Measurements from ENCODE around the gene ELF2. TPM values are rescaled to one million over a fixed set of nuclear protein-coding genes. Genes with fewer than 3 reads are reported as not detected.
"Not testable (repeated sequence)": the region's sequence is repeated elsewhere in the genome, so short reads cannot be mapped to it uniquely, and the experiment has no call there.

The ELF2 gene
- total and polyA plus RNA-seq, 2 donors (not counting 3 experiments of a cell fraction or from before 2014, with no cell fraction given), result 16.4 to 35.1 TPM

GRCh38 chr4:139197214-139197613 is 20.2 kb upstream of the ELF2 start:
- CTCF ChIA-PET; H2AFZ ChIP-seq (ENCODE audit: low read depth, low read length); H3K79me2 ChIP-seq (ENCODE audit: control insufficient read depth, insufficient read depth, low read length); H3K36me3 ChIP-seq (ENCODE audit: control insufficient read depth in 2 of 2, extremely low read depth in 1 of 2, insufficient read depth in 2 of 2, low read length in 2 of 2); H3K27ac ChIP-seq (ENCODE audit: insufficient read depth, low read depth, low read length); H3K9me1 ChIP-seq (replicated peaks; ENCODE audit: control insufficient read depth, extremely low read depth, insufficient read depth, low read length); DNase-seq (ENCODE audit: low read depth, low spot score); H3K9ac ChIP-seq (replicated peaks; ENCODE audit: extremely low read depth, insufficient read depth, low read length); FAIRE-seq; POLR2A ChIA-PET; H3K9me3 ChIP-seq (replicated peaks; ENCODE audit: control insufficient read depth, insufficient read depth, low read length); dilution Hi-C loops (cut with MboI; ENCODE audit: extremely low pct_ligation_motif_present, low sequenced_read_pairs); BruUV-seq (replicated peaks); H3K27me3 ChIP-seq (ENCODE audit: control insufficient read depth in 2 of 2, insufficient read depth in 2 of 2, low read length in 2 of 2); H4K20me1 ChIP-seq (replicated peaks; ENCODE audit: control insufficient read depth, extremely low read depth, insufficient read depth, low read length); H3K4me2 ChIP-seq (ENCODE audit: insufficient read depth, low read length); H3K4me1 ChIP-seq (ENCODE audit: control insufficient read depth, extremely low read depth, insufficient read depth, low read length); intact Hi-C loops (cut with micrococcal nuclease); H3K4me3 ChIP-seq (replicated peaks in 1 of 3; ENCODE audit: insufficient read depth in 1 of 3, low read depth in 1 of 3, low read length in 3 of 3): not testable (repeated sequence)

- H3K36me3 ChIP-seq (ENCODE audit: control insufficient read depth in 2 of 2, extremely low read depth in 1 of 2, insufficient read depth in 2 of 2, low read length in 2 of 2), result peaks cover 0 to 1% of the 10 kb centered on the region in 2 experiments
- H3K27me3 ChIP-seq (ENCODE audit: control insufficient read depth in 2 of 2, insufficient read depth in 2 of 2, low read length in 2 of 2), result peaks cover 0 to 1% of the 10 kb centered on the region in 2 experiments
- TF ChIP-seq EZH2 (IDR thresholded peaks at IDR 0.05; ENCODE audit: borderline replicate concordance, low read depth, low read length, severe bottlenecking), result no peak
- TF ChIP-seq, protein P1, sequence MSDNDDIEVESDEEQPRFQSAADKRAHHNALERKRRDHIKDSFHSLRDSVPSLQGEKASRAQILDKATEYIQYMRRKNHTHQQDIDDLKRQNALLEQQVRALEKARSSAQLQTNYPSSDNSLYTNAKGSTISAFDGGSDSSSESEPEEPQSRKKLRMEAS (IDR thresholded peaks at IDR 0.05; ENCODE audit: insufficient read depth, insufficient read length), result no peak
- no peak for TF ChIP-seq JUN (IDR thresholded peaks at IDR 0.05; ENCODE audit: borderline replicate concordance, insufficient read depth, insufficient read length, low read depth)
- TF ChIP-seq MYC (IDR thresholded peaks at IDR 0.05; ENCODE audit: low read depth, low read length), result no peak
- TF ChIP-seq FOS (IDR thresholded peaks at IDR 0.05; ENCODE audit: borderline replicate concordance, insufficient read depth, low read length), result no peak
- no peak for TF ChIP-seq CTCF (IDR thresholded peaks at IDR 0.05; ENCODE audit: extremely low read depth in 1 of 2, insufficient read depth in 1 of 2, low read depth in 1 of 2, low read length in 2 of 2)
- no peak for TF ChIP-seq POLR2A (IDR thresholded peaks at IDR 0.05; ENCODE audit: low read depth, low read length)
- no peak for TF ChIP-seq GATA2 (IDR thresholded peaks at IDR 0.05; ENCODE audit: insufficient read depth, insufficient read length, low read depth, low read length)
- TF ChIP-seq POLR2AphosphoS5 (IDR thresholded peaks at IDR 0.05; ENCODE audit: insufficient read depth, low read depth, low read length), result no peak
- H4K20me1 ChIP-seq (replicated peaks; ENCODE audit: control insufficient read depth, extremely low read depth, insufficient read depth, low read length), result no peaks in the 10 kb centered on the region
- no peak overlapping the region for H3K27ac ChIP-seq (ENCODE audit: insufficient read depth, low read depth, low read length)
- intact Hi-C loops (cut with micrococcal nuclease), result no loop called here
- no peak overlapping the region for H3K4me3 ChIP-seq (replicated peaks in 1 of 3; ENCODE audit: insufficient read depth in 1 of 3, low read depth in 1 of 3, low read length in 3 of 3)
- dilution Hi-C loops (cut with MboI; ENCODE audit: extremely low pct_ligation_motif_present, low sequenced_read_pairs), result no loop called here
- H3K4me2 ChIP-seq (ENCODE audit: insufficient read depth, low read length), result no peak overlapping the region
- FAIRE-seq, result no peak
- no peaks in the 10 kb centered on the region for H3K9me3 ChIP-seq (replicated peaks; ENCODE audit: control insufficient read depth, insufficient read depth, low read length)
- no peaks in the 10 kb centered on the region for H3K9me1 ChIP-seq (replicated peaks; ENCODE audit: control insufficient read depth, extremely low read depth, insufficient read depth, low read length)
- H3K4me1 ChIP-seq (ENCODE audit: control insufficient read depth, extremely low read depth, insufficient read depth, low read length), result no peaks in the 10 kb centered on the region
- H3K79me2 ChIP-seq (ENCODE audit: control insufficient read depth, insufficient read depth, low read length), result no peaks in the 10 kb centered on the region
- H2AFZ ChIP-seq (ENCODE audit: low read depth, low read length), result no peak overlapping the region
- DNase-seq (ENCODE audit: low read depth, low spot score), result no peak
- BruUV-seq (replicated peaks), result no TSS peak
- H3K9ac ChIP-seq (replicated peaks; ENCODE audit: extremely low read depth, insufficient read depth, low read length), result no peak overlapping the region
- POLR2A ChIA-PET, result no interaction called here
- CTCF ChIA-PET, result no interaction called here
Observed at GRCh38 chr4:139196462-139196861, 19.4 kb upstream of the ELF2 start.
